K562 (cell line): Measurements from ENCODE around the gene JPT1. TPM values are rescaled to one million over a fixed set of nuclear protein-coding genes. Genes with fewer than 3 reads are reported as not detected.

ENCODE experiments used
- AFF4 ChIP-seq: sonication (generic); formaldehyde crosslinking; IDR thresholded peaks from 2 replicates; pipeline ENCODE4 v1.8.0; 2023; ENCODE audit warnings: mild to moderate bottlenecking, missing genetic modification reagents
- BRD9 ChIP-seq: fragments of 450-650 bp; IDR thresholded peaks from 2 replicates; pipeline ENCODE4 v1.6.1; 2018; ENCODE audit warnings: low read depth; ENCODE audit not compliant: partially characterized antibody
- CC2D1A ChIP-seq: fragments of 450-650 bp; IDR thresholded peaks from 2 replicates; pipeline ENCODE4 v1.6.1; 2017; ENCODE audit warnings: mild to moderate bottlenecking
- DLX4 ChIP-seq: fragments of 250-450 bp; sonication (Bioruptor Pico); IDR thresholded peaks from 2 replicates; pipeline ENCODE4 v1.6.1; 2021; ENCODE audit warnings: mild to moderate bottlenecking
- E2F6 ChIP-seq, 2 experiments: IDR thresholded peaks; 2 replicates each; pipeline ENCODE4 v1.6.1; 2011; ENCODE audit warnings: borderline replicate concordance in 1 of 2, control low read depth in 1 of 2, low read depth in 1 of 2, low read length in 1 of 2, mild to moderate bottlenecking in 1 of 2, mixed read lengths in 1 of 2, moderate library complexity in 1 of 2; ENCODE audit not compliant: insufficient read depth in 1 of 2, insufficient read length in 1 of 2, poor library complexity in 1 of 2, severe bottlenecking in 1 of 2; ENCODE audit errors: extremely low read depth in 1 of 2
- E2F8 ChIP-seq: fragments of 450-650 bp; IDR thresholded peaks from 2 replicates; pipeline ENCODE4 v1.7.1; 2018; ENCODE audit warnings: mild to moderate bottlenecking, low read depth; ENCODE audit not compliant: partially characterized antibody
- GTF2B ChIP-seq: IDR thresholded peaks from 2 replicates; pipeline ENCODE4 v1.6.1; 2011; ENCODE audit not compliant: insufficient read length; ENCODE audit errors: extremely low read depth
- NRF1 ChIP-seq, 2 experiments: fragments of 450-650 bp; IDR thresholded peaks in 1 of 2; conservative IDR thresholded peaks in 1 of 2; 2 replicates each; pipeline ENCODE4 v1.6.1; 2014; ENCODE audit warnings: mild to moderate bottlenecking in 2 of 2
- PHTF2 ChIP-seq: fragments of 250-450 bp; sonication (Bioruptor Pico); IDR thresholded peaks from 2 replicates; pipeline ENCODE4 v1.5.0; 2021; ENCODE audit warnings: mild to moderate bottlenecking
- SMAD3 ChIP-seq: fragments of 450-650 bp; formaldehyde crosslinking; conservative IDR thresholded peaks from 2 replicates; pipeline ENCODE4 v1.4.0; 2020; ENCODE audit warnings: mild to moderate bottlenecking
- SRF ChIP-seq, 2 experiments: fragments of 250-450, 450-650 bp in 1 of 2; sonication (Bioruptor Pico) in 1 of 2; sonication (generic) in 1 of 2; formaldehyde crosslinking; IDR thresholded peaks; 2 replicates each; pipeline versions ENCODE4 v1.5.0 to v1.5.1; 2020 to 2022; ENCODE audit warnings: mild to moderate bottlenecking in 1 of 2, missing genetic modification reagents in 1 of 2
- SRSF1 ChIP-seq: fragments of 200-400 bp; formaldehyde crosslinking; IDR thresholded peaks from 2 replicates; pipeline ENCODE4 v1.6.1; 2017; ENCODE audit warnings: mild to moderate bottlenecking, low read depth, low read length, moderate library complexity
- TAF9B ChIP-seq: fragments of 450-650 bp; IDR thresholded peaks from 2 replicates; pipeline ENCODE4 v1.6.1; 2018; ENCODE audit warnings: mild to moderate bottlenecking; ENCODE audit not compliant: partially characterized antibody
- TBL1XR1 ChIP-seq, 2 experiments: IDR thresholded peaks; 2 replicates each; pipeline ENCODE4 v1.6.1; 2012; ENCODE audit warnings: improper control_type of control experiment in 2 of 2, low read length in 2 of 2, mild to moderate bottlenecking in 1 of 2
- ZNF766 ChIP-seq: fragments of 200-800 bp; sonication (Bioruptor generic); conservative IDR thresholded peaks from 2 replicates; pipeline ENCODE4 v1.6.1; 2016; ENCODE audit warnings: missing genetic modification characterization, missing compliant biosample characterization
- polyA plus RNA-seq, 8 experiments: library from polyadenylated mRNA; depleted of rRNA in 4 of 8; stranded (reverse) in 5 of 8; unstranded in 3 of 8; fragments of >200 nt; fragmentation: Nextera tagmentation in 2 of 8; fragmentation: Illumina TruSeq in 1 of 8; extraction: Ambion mirVana in 2 of 8; extraction: Trizol in 1 of 8; gene quantifications; 2 replicates each; pipeline versions ENCODE4 v1.2.1 to v1.2.3, GENCODE V29; 2011 to 2014; ENCODE audit warnings: inconsistent platforms in 1 of 8, missing spikeins in 1 of 8
- total RNA-seq, 7 experiments: library from RNA; depleted of rRNA in 6 of 7; stranded (reverse); fragments of >200 nt in 6 of 7; fragmentation: Illumina TruSeq in 2 of 7; extraction: Trizol in 2 of 7; gene quantifications; 2 replicates each; pipeline versions ENCODE4 v1.2.1 to v1.2.3, GENCODE V29; 2011 to 2021; ENCODE audit warnings: low replicate concordance in 1 of 7

Gene JPT1
- total and polyA plus RNA-seq, 9 of the 15 experiments (the other 6 are each of a cell fraction or from before 2014, with no cell fraction given): 56.7 to 292 (median 144) TPM

- no peak for TF ChIP-seq E2F8
- TF ChIP-seq CC2D1A: no peak
- TF ChIP-seq AFF4 (CRISPR knock-in tag): no peak
- TF ChIP-seq BRD9: no peak
- no peak for TF ChIP-seq GTF2B
- TF ChIP-seq E2F6 (IDR thresholded peaks at IDR 0.05; ENCODE audit: borderline replicate concordance in 1 of 2, extremely low read depth in 1 of 2, insufficient read depth in 1 of 2, insufficient read length in 1 of 2, low read depth in 1 of 2, low read length in 1 of 2, poor library complexity in 1 of 2, severe bottlenecking in 1 of 2): peak; percentile 10 to 52
- no peak for TF ChIP-seq DLX4 (CRISPR knock-in tag)
- TF ChIP-seq SRSF1: no peak
- no peak for TF ChIP-seq TBL1XR1 (IDR thresholded peaks at IDR 0.05; ENCODE audit: low read length in 2 of 2)
- peak in 1 of 2 experiments; percentile 55; a peak in 1 of 4 replicates for TF ChIP-seq SRF (CRISPR knock-in tag; IDR thresholded peaks at IDR 0.05)
- TF ChIP-seq SMAD3 (CRISPR knock-in tag): no peak
- no peak for TF ChIP-seq TAF9B
- no peak for TF ChIP-seq PHTF2 (CRISPR knock-in tag)
- peak; percentile 85 to 87 for TF ChIP-seq NRF1 (conservative IDR thresholded peaks at IDR 0.05 in 1 of 2, IDR thresholded peaks at IDR 0.05 in 1 of 2)
- TF ChIP-seq ZNF766 (CRISPR knock-in tag): no peak
Observed at GRCh38 chr17:75087558-75088453, 66.5 kb downstream of the JPT1 start, which contains the start of gene SLC16A5 (continued).
